SK-N-SH (cell line): ENCODE data around the gene UBAC2. TPM values are rescaled to one million over a fixed set of nuclear protein-coding genes. Genes with fewer than 3 reads are reported as not detected.

Source experiments
- CTCF ChIA-PET: fragments of 300-600, 350-600 bp; formaldehyde crosslinking; extraction: SDS; loops from one replicate; lab custom pipeline; 2021; lab: Yijun Ruan, JAX
- POLR2A ChIA-PET: fragments of 350-600 bp; sonication (Branson Sonifier 250); formaldehyde crosslinking; extraction: SDS; loops from one replicate; lab custom pipeline; 2020; ENCODE audit warnings: antibody characterized with exemption, inconsistent platforms; lab: Yijun Ruan, JAX
- DNase-seq: peaks from one replicate; pipeline ENCODE4 v3.0.0; 2012
- H2AFZ ChIP-seq: fragments of 200-600 bp; sonication (generic); 2 replicates; pipeline ENCODE4 v1.8.1; 2016; ENCODE audit warnings: antibody characterized with exemption, mild to moderate bottlenecking, low read depth
- H3F3A ChIP-seq: fragments of 200-600 bp; sonication (generic); replicated peaks from 2 replicates; pipeline ENCODE3; 2016; ENCODE audit warnings: antibody characterized with exemption, mild to moderate bottlenecking; ENCODE audit not compliant: insufficient read depth
- H3K27ac ChIP-seq, 2 experiments: fragments of 200-500 bp in 1 of 2; fragments of 200-600 bp in 1 of 2; sonication (Bioruptor generic) in 1 of 2; sonication (generic), shearing (Covaris generic) in 1 of 2; 2 replicates each; pipeline versions ENCODE4 v1.5.1 to v1.6.1; 2014 to 2016; ENCODE audit warnings: low read depth in 2 of 2, inconsistent platforms in 1 of 2, low read length in 1 of 2, mild to moderate bottlenecking in 1 of 2, mixed read lengths in 1 of 2
- H3K27me3 ChIP-seq: fragments of 200-600 bp; sonication (generic), shearing (Covaris generic); 2 replicates; pipeline ENCODE4 v1.6.1; 2016; ENCODE audit warnings: mixed run types; ENCODE audit not compliant: insufficient read depth
- H3K36me3 ChIP-seq, 2 experiments: fragments of 200-500 bp in 1 of 2; fragments of 200-600 bp in 1 of 2; sonication (Bioruptor generic) in 1 of 2; sonication (generic) in 1 of 2; replicated peaks in 1 of 2; 2 replicates each; pipeline versions ENCODE3 to v1.5.1; 2014 to 2016; ENCODE audit warnings: low read length in 1 of 2, mild to moderate bottlenecking in 1 of 2; ENCODE audit not compliant: insufficient read depth in 2 of 2, control insufficient read depth in 1 of 2
- H3K4me1 ChIP-seq, 2 experiments: fragments of 200-500 bp in 1 of 2; fragments of 200-600 bp in 1 of 2; sonication (Bioruptor generic) in 1 of 2; sonication (generic), shearing (Covaris generic) in 1 of 2; 2 replicates each; pipeline versions ENCODE4 v1.5.1 to v1.6.1; 2014 to 2016; ENCODE audit warnings: low read depth in 1 of 2, low read length in 1 of 2, mixed run types in 1 of 2; ENCODE audit not compliant: insufficient read depth in 2 of 2, control insufficient read depth in 1 of 2
- H3K4me2 ChIP-seq: fragments of 200-600 bp; sonication (generic), shearing (Covaris generic); 2 replicates; pipeline ENCODE4 v1.6.1; 2017; ENCODE audit warnings: mixed run types
- H3K4me3 ChIP-seq, 2 experiments: fragments of 200-500 bp in 1 of 2; fragments of 200-600 bp in 1 of 2; sonication (Bioruptor generic) in 1 of 2; sonication (generic), shearing (Covaris generic) in 1 of 2; 2 replicates each; pipeline versions ENCODE4 v1.5.1 to v1.8.1; 2014 to 2016; ENCODE audit warnings: low read depth in 2 of 2, inconsistent platforms in 1 of 2, low read length in 1 of 2, mild to moderate bottlenecking in 1 of 2, mixed read lengths in 1 of 2, moderate library complexity in 1 of 2
- H3K79me2 ChIP-seq: fragments of 200-600 bp; sonication (generic); 2 replicates; pipeline ENCODE4 v1.8.1; 2017; ENCODE audit warnings: mild to moderate bottlenecking; ENCODE audit not compliant: insufficient read depth
- H3K9ac ChIP-seq: fragments of 200-600 bp; sonication (generic); 2 replicates; pipeline ENCODE4 v1.6.1; 2017; ENCODE audit warnings: mixed run types
- H3K9me2 ChIP-seq: fragments of 200-600 bp; sonication (generic); 2 replicates; pipeline ENCODE4 v1.6.1; 2017; ENCODE audit warnings: mixed run types
- H3K9me3 ChIP-seq: fragments of 200-600 bp; sonication (generic); 2 replicates; pipeline ENCODE4 v1.6.1; 2017; ENCODE audit warnings: mixed run types, mild to moderate bottlenecking, moderate library complexity
- H4K20me1 ChIP-seq: fragments of 200-600 bp; sonication (generic); 2 replicates; pipeline ENCODE4 v1.6.1; 2017; ENCODE audit warnings: mild to moderate bottlenecking, mixed run types; ENCODE audit not compliant: insufficient read depth
- GABPA ChIP-seq: IDR thresholded peaks from 2 replicates; pipeline ENCODE4 v1.4.0; 2012; ENCODE audit warnings: low read depth, mild to moderate bottlenecking
- MEF2A ChIP-seq: IDR thresholded peaks from 2 replicates; pipeline ENCODE4 v1.4.0; 2012; ENCODE audit warnings: low read depth, borderline replicate concordance
- NFIC ChIP-seq: IDR thresholded peaks from 2 replicates; pipeline ENCODE4 v1.4.0; 2012; ENCODE audit warnings: borderline replicate concordance
- POLR2AphosphoS5 ChIP-seq: IDR thresholded peaks from 2 replicates; pipeline ENCODE4 v1.6.1; 2012; ENCODE audit warnings: low read depth, low read length
- RAD21 ChIP-seq: IDR thresholded peaks from 2 replicates; pipeline ENCODE4 v1.6.1; 2012; ENCODE audit warnings: mild to moderate bottlenecking, low read length
- RFX5 ChIP-seq: IDR thresholded peaks from 2 replicates; pipeline ENCODE4 v1.6.1; 2012; ENCODE audit warnings: mild to moderate bottlenecking, improper control_type of control experiment, low read length
- RXRA ChIP-seq: IDR thresholded peaks from 2 replicates; pipeline ENCODE4 v1.4.0; 2012; ENCODE audit warnings: low read depth, mild to moderate bottlenecking, borderline replicate concordance
- TAF1 ChIP-seq: IDR thresholded peaks from 2 replicates; pipeline ENCODE4 v1.6.1; 2012; ENCODE audit warnings: low read depth, mild to moderate bottlenecking, low read length, moderate library complexity, borderline replicate concordance
- YY1 ChIP-seq: IDR thresholded peaks from 2 replicates; pipeline ENCODE4 v1.4.0; 2012; ENCODE audit warnings: low read depth, mild to moderate bottlenecking
- WGBS: methylation state at CpG from one replicate; pipeline ENCODE4 v1.1.6; 2017; ENCODE audit warnings: low lambda C conversion rate; 5-methylcytosine and 5-hydroxymethylcytosine counted together
- polyA plus RNA-seq, 3 experiments: library from polyadenylated mRNA; depleted of rRNA; stranded (reverse); fragments of >200 nt; gene quantifications; 2 replicates each; pipeline ENCODE4 v1.2.3, GENCODE V29; 2012
- TF ChIP-seq, protein P1 (sequence below): IDR thresholded peaks from 2 replicates; pipeline ENCODE4 v1.4.0; 2012; ENCODE audit warnings: low read depth, borderline replicate concordance
- TF ChIP-seq, protein P2 (sequence below): IDR thresholded peaks from 2 replicates; pipeline ENCODE4 v1.4.0; 2012; ENCODE audit warnings: low read depth, borderline replicate concordance
- TF ChIP-seq, protein P3 (sequence below): IDR thresholded peaks from 2 replicates; pipeline ENCODE4; 2012

The UBAC2 gene
- polyA plus RNA-seq, 1 of the 3 experiments (the other 2 are of a cell fraction) = 79.0 TPM

DNA sequence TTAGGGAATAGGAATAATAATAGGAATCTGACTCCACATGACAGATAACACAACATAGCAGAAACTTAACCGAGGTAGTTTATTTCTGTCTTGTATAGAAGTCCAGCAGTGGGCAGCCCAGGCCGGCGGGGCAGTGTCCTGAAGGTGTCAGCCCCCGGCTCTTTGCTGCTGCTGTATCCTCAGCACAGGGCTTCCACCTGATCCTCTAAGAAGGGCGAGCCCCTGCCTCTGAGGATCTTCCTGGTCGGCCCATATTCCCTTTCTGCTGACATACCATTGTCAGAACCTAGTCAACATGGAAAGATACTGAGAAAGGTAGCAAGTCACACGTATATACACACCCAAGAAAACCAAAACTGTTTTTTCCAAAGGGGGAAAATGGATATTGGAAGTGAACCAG, 162.7 kb downstream of the UBAC2 start (continued):
- TF ChIP-seq, protein P1, sequence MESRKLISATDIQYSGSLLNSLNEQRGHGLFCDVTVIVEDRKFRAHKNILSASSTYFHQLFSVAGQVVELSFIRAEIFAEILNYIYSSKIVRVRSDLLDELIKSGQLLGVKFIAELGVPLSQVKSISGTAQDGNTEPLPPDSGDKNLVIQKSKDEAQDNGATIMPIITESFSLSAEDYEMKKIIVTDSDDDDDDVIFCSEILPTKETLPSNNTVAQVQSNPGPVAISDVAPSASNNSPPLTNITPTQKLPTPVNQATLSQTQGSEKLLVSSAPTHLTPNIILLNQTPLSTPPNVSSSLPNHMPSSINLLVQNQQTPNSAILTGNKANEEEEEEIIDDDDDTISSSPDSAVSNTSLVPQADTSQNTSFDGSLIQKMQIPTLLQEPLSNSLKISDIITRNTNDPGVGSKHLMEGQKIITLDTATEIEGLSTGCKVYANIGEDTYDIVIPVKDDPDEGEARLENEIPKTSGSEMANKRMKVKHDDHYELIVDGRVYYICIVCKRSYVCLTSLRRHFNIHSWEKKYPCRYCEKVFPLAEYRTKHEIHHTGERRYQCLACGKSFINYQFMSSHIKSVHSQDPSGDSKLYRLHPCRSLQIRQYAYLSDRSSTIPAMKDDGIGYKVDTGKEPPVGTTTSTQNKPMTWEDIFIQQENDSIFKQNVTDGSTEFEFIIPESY = no peak
- no peak for TF ChIP-seq TAF1

DNA sequence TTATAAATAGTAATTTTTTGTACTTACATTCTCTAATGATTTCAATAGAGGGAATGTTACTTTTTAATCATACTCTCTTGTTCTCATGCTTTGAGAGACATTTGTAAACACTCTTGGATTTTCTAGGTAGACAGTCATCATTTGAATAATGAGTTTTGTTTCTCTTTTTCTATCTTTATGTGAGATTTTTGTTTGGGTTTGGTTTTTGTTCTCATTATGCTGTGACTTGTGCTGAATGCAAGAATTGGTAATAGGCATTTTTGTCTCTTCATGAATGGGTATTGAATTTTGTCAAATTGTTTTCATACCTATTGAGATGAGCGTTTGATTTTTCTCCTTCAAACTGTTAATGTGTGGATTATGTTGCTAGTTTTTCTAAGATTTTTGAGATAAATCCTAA, 163.3 kb downstream of the UBAC2 start:
- no peak overlapping the region for H3K4me2 ChIP-seq
- H3K27me3 ChIP-seq = no peaks in the 10 kb centered on the region
- no peak overlapping the region for H3K4me3 ChIP-seq
- ChIA-PET CTCF (no interaction called here), POLR2A (no interaction called here)
- peaks cover 7 to 17% of the 10 kb centered on the region in 2 experiments for H3K36me3 ChIP-seq
- no peak overlapping the region for H3K9ac ChIP-seq
- no peaks in the 10 kb centered on the region for H3K9me3 ChIP-seq
- H3K27ac ChIP-seq = no peak overlapping the region
- H3F3A ChIP-seq = no peaks in the 10 kb centered on the region
- no peaks in the 10 kb centered on the region for H4K20me1 ChIP-seq
- peaks cover 0 to 7% of the 10 kb centered on the region in 2 experiments; a peak in 1 of 4 replicates for H3K4me1 ChIP-seq
- 88% methylated on average over 1 of the region's 1 CpG for WGBS
- no peak overlapping the region for H2AFZ ChIP-seq
- no peaks in the 10 kb centered on the region; the same call in 1 of the 2 replicates for H3K9me2 ChIP-seq
- TF ChIP-seq, protein P2, sequence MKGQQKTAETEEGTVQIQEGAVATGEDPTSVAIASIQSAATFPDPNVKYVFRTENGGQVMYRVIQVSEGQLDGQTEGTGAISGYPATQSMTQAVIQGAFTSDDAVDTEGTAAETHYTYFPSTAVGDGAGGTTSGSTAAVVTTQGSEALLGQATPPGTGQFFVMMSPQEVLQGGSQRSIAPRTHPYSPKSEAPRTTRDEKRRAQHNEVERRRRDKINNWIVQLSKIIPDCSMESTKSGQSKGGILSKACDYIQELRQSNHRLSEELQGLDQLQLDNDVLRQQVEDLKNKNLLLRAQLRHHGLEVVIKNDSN = no peak
- TF ChIP-seq, protein P3, sequence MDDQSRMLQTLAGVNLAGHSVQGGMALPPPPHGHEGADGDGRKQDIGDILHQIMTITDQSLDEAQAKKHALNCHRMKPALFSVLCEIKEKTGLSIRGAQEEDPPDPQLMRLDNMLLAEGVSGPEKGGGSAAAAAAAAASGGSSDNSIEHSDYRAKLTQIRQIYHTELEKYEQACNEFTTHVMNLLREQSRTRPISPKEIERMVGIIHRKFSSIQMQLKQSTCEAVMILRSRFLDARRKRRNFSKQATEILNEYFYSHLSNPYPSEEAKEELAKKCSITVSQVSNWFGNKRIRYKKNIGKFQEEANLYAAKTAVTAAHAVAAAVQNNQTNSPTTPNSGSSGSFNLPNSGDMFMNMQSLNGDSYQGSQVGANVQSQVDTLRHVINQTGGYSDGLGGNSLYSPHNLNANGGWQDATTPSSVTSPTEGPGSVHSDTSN = no peak
- no peak for TF ChIP-seq YY1
- TF ChIP-seq RAD21 = no peak
- TF ChIP-seq, protein P1 = no peak
- TF ChIP-seq NFIC = no peak
- TF ChIP-seq RXRA = no peak
- no peak for TF ChIP-seq MEF2A
- no peak for TF ChIP-seq GABPA
- no peak for TF ChIP-seq RFX5
- TF ChIP-seq POLR2AphosphoS5 = no peak
- no peak for TF ChIP-seq TAF1
- TF ChIP-seq, all 33 proteins: peak for 0
- no peak for DNase-seq
- H3K79me2 ChIP-seq = no peaks in the 10 kb centered on the region
